ENCODE measurements around the gene SLC16A1. TPM values are rescaled to one million over a fixed set of nuclear protein-coding genes. Genes with fewer than 3 reads are reported as not detected.

The SLC16A1 gene
- total and polyA plus RNA-seq, 2 of the 8 experiments (the other 6 are each of a cell fraction or from before 2014, with no cell fraction given) = 435 to 545 TPM

- H2AFZ ChIP-seq (ENCODE audit: low read length) = no peak overlapping the region
- H4K20me1 ChIP-seq (replicated peaks in 1 of 2; ENCODE audit: control insufficient read depth in 1 of 2, insufficient read depth in 2 of 2, low read length in 2 of 2) = peaks cover 0 to 4% of the 10 kb centered on the region in 2 experiments
- no peak overlapping the region for H2BK5ac ChIP-seq (ENCODE audit: low read depth, low read length)
- H3K27me3 ChIP-seq (replicated peaks in 1 of 4; ENCODE audit: control insufficient read depth in 3 of 4, extremely low read depth in 1 of 4, insufficient read depth in 3 of 4, low read length in 3 of 4) = no peaks in the 10 kb centered on the region
- no peak overlapping the region for H2AK5ac ChIP-seq (ENCODE audit: low read depth, low read length)
- H4K91ac ChIP-seq (replicated peaks; ENCODE audit: insufficient read length, low read length) = no peak overlapping the region
- no peak overlapping the region for H3K14ac ChIP-seq (ENCODE audit: insufficient read length)
- H4K5ac ChIP-seq (ENCODE audit: insufficient read length, low read depth, low read length) = no peak overlapping the region
- no peak overlapping the region for H2BK20ac ChIP-seq (ENCODE audit: low read length)
- H3K4me1 ChIP-seq (replicated peaks in 1 of 4; ENCODE audit: control insufficient read depth in 3 of 4, insufficient read depth in 4 of 4, low read length in 3 of 4) = no peaks in the 10 kb centered on the region
- no peak overlapping the region for H3K23ac ChIP-seq (ENCODE audit: insufficient read length)
- TF ChIP-seq SIN3A (conservative IDR thresholded peaks at IDR 0.05 in 1 of 2, IDR thresholded peaks at IDR 0.05 in 1 of 2; ENCODE audit: low read depth in 1 of 2, low read length in 2 of 2) = no peak
- TF ChIP-seq CBX8 (IDR thresholded peaks at IDR 0.05; ENCODE audit: borderline replicate concordance, low read depth, low read length) = no peak
- TF ChIP-seq HDAC6 (IDR thresholded peaks at IDR 0.05; ENCODE audit: low read depth, low read length) = no peak
- no peak for TF ChIP-seq CBX5 (IDR thresholded peaks at IDR 0.05; ENCODE audit: low read depth, low read length)
- no peak for TF ChIP-seq YY1 (IDR thresholded peaks at IDR 0.05; ENCODE audit: low read depth, low read length)
- no peak for TF ChIP-seq ASH2L (IDR thresholded peaks at IDR 0.05; ENCODE audit: low read length)
- TF ChIP-seq MAX (IDR thresholded peaks at IDR 0.05) = no peak
- no peak for TF ChIP-seq POLR2AphosphoS5 (IDR thresholded peaks at IDR 0.05; ENCODE audit: low read depth, low read length)
- H3K23me2 ChIP-seq (ENCODE audit: low read depth, low read length) = no peaks in the 10 kb centered on the region
- H4K8ac ChIP-seq (ENCODE audit: extremely low read depth, insufficient read depth, low read length) = no peak overlapping the region
- no peak overlapping the region for H3K4me3 ChIP-seq (ENCODE audit: extremely low read depth in 1 of 4, insufficient read depth in 2 of 4, low read depth in 3 of 4, low read length in 4 of 4)
- 93% methylated on average over 1 of the region's 1 CpG; no CpG with 5 or more reads in 1 of the 2 experiments for WGBS, 2 experiments (ENCODE audit: extremely low coverage in 1 of 2, insufficient coverage in 1 of 2, insufficient read length in 1 of 2, insufficient replicate concordance in 2 of 2, low coverage in 1 of 2, low lambda C conversion rate in 2 of 2, missing lambda C conversion rate in 1 of 2)
- no peaks in the 10 kb centered on the region for H3K79me1 ChIP-seq (ENCODE audit: low read depth, low read length)
- H3K9ac ChIP-seq (replicated peaks in 1 of 4; ENCODE audit: extremely low read depth in 1 of 4, low read depth in 3 of 4, low read length in 3 of 4) = no peak overlapping the region
- H3K4ac ChIP-seq (replicated peaks; ENCODE audit: insufficient read length, low read depth, low read length) = no peak overlapping the region
- H3K4me2 ChIP-seq (ENCODE audit: insufficient read depth in 1 of 2, low read depth in 2 of 2, low read length in 2 of 2) = no peak overlapping the region
- no peaks in the 10 kb centered on the region for H3K9me3 ChIP-seq (ENCODE audit: insufficient read depth in 2 of 2, low read depth in 1 of 2, low read length in 1 of 2)
- peaks cover 3 to 28% (median 19%) of the 10 kb centered on the region in 4 experiments for H3K36me3 ChIP-seq (ENCODE audit: control insufficient read depth in 2 of 4, insufficient read depth in 4 of 4, low read length in 3 of 4)
- no peak overlapping the region for H3K27ac ChIP-seq (ENCODE audit: low read depth, low read length)
- no peak overlapping the region for H3K18ac ChIP-seq (ENCODE audit: extremely low read depth, low read length)
- no peak overlapping the region for H2BK120ac ChIP-seq (replicated peaks; ENCODE audit: low read depth, low read length)
- POLR2A ChIA-PET (ENCODE audit: partially characterized antibody) = interaction anchor here (1.4 kb wide), 1 partner anchor 15 kb away, joined by 5 read pairs; the partner anchor contains the start of gene SLC16A1
- no peaks in the 10 kb centered on the region for H3K79me2 ChIP-seq (ENCODE audit: control insufficient read depth in 1 of 2, insufficient read depth in 2 of 2, low read length in 2 of 2)
- CTCF ChIA-PET (ENCODE audit: partially characterized antibody) = interaction anchor here (0.6 to 1.2 kb wide), 3 partner anchors 71 to 319 kb away, joined by 3 read pairs; no protein-coding TSS in a partner anchor
- no peak overlapping the region for H2BK12ac ChIP-seq (ENCODE audit: low read depth, low read length)
- DNase-seq (ENCODE audit: low read depth in 1 of 2, low spot score in 2 of 2) (no peak), FAIRE-seq (no peak)
- no peak overlapping the region for H2BK15ac ChIP-seq (ENCODE audit: low read length)
- no peak overlapping the region for H3K56ac ChIP-seq (replicated peaks; ENCODE audit: insufficient read length, low read depth, low read length)
Measured at GRCh38 chr1:112971006-112971405, 15.0 kb upstream of the SLC16A1 start.

All from H1 (cell line).